SK-N-SH (cell line): ENCODE data around the gene BARX1. TPM values are rescaled to one million over a fixed set of nuclear protein-coding genes. Genes with fewer than 3 reads are reported as not detected.

ENCODE experiments used
- CTCF ChIA-PET: fragments of 300-600, 350-600 bp; formaldehyde crosslinking; extraction: SDS; loops from one replicate; lab custom pipeline; 2021; lab: Yijun Ruan, JAX
- POLR2A ChIA-PET: fragments of 350-600 bp; sonication (Branson Sonifier 250); formaldehyde crosslinking; extraction: SDS; loops from one replicate; lab custom pipeline; 2020; ENCODE audit warnings: antibody characterized with exemption, inconsistent platforms; lab: Yijun Ruan, JAX
- DNase-seq: peaks from one replicate; pipeline ENCODE4 v3.0.0; 2012
- H2AFZ ChIP-seq: fragments of 200-600 bp; sonication (generic); 2 replicates; pipeline ENCODE4 v1.8.1; 2016; ENCODE audit warnings: antibody characterized with exemption, mild to moderate bottlenecking, low read depth
- H3F3A ChIP-seq: fragments of 200-600 bp; sonication (generic); replicated peaks from 2 replicates; pipeline ENCODE3; 2016; ENCODE audit warnings: antibody characterized with exemption, mild to moderate bottlenecking; ENCODE audit not compliant: insufficient read depth
- H3K27ac ChIP-seq, 2 experiments: fragments of 200-500 bp in 1 of 2; fragments of 200-600 bp in 1 of 2; sonication (Bioruptor generic) in 1 of 2; sonication (generic), shearing (Covaris generic) in 1 of 2; 2 replicates each; pipeline versions ENCODE4 v1.5.1 to v1.6.1; 2014 to 2016; ENCODE audit warnings: low read depth in 2 of 2, inconsistent platforms in 1 of 2, low read length in 1 of 2, mild to moderate bottlenecking in 1 of 2, mixed read lengths in 1 of 2
- H3K27me3 ChIP-seq: fragments of 200-600 bp; sonication (generic), shearing (Covaris generic); 2 replicates; pipeline ENCODE4 v1.6.1; 2016; ENCODE audit warnings: mixed run types; ENCODE audit not compliant: insufficient read depth
- H3K36me3 ChIP-seq, 2 experiments: fragments of 200-500 bp in 1 of 2; fragments of 200-600 bp in 1 of 2; sonication (Bioruptor generic) in 1 of 2; sonication (generic) in 1 of 2; replicated peaks in 1 of 2; 2 replicates each; pipeline versions ENCODE3 to v1.5.1; 2014 to 2016; ENCODE audit warnings: low read length in 1 of 2, mild to moderate bottlenecking in 1 of 2; ENCODE audit not compliant: insufficient read depth in 2 of 2, control insufficient read depth in 1 of 2
- H3K4me1 ChIP-seq, 2 experiments: fragments of 200-500 bp in 1 of 2; fragments of 200-600 bp in 1 of 2; sonication (Bioruptor generic) in 1 of 2; sonication (generic), shearing (Covaris generic) in 1 of 2; 2 replicates each; pipeline versions ENCODE4 v1.5.1 to v1.6.1; 2014 to 2016; ENCODE audit warnings: low read depth in 1 of 2, low read length in 1 of 2, mixed run types in 1 of 2; ENCODE audit not compliant: insufficient read depth in 2 of 2, control insufficient read depth in 1 of 2
- H3K4me2 ChIP-seq: fragments of 200-600 bp; sonication (generic), shearing (Covaris generic); 2 replicates; pipeline ENCODE4 v1.6.1; 2017; ENCODE audit warnings: mixed run types
- H3K4me3 ChIP-seq, 2 experiments: fragments of 200-500 bp in 1 of 2; fragments of 200-600 bp in 1 of 2; sonication (Bioruptor generic) in 1 of 2; sonication (generic), shearing (Covaris generic) in 1 of 2; 2 replicates each; pipeline versions ENCODE4 v1.5.1 to v1.8.1; 2014 to 2016; ENCODE audit warnings: low read depth in 2 of 2, inconsistent platforms in 1 of 2, low read length in 1 of 2, mild to moderate bottlenecking in 1 of 2, mixed read lengths in 1 of 2, moderate library complexity in 1 of 2
- H3K79me2 ChIP-seq: fragments of 200-600 bp; sonication (generic); 2 replicates; pipeline ENCODE4 v1.8.1; 2017; ENCODE audit warnings: mild to moderate bottlenecking; ENCODE audit not compliant: insufficient read depth
- H3K9ac ChIP-seq: fragments of 200-600 bp; sonication (generic); 2 replicates; pipeline ENCODE4 v1.6.1; 2017; ENCODE audit warnings: mixed run types
- H3K9me2 ChIP-seq: fragments of 200-600 bp; sonication (generic); 2 replicates; pipeline ENCODE4 v1.6.1; 2017; ENCODE audit warnings: mixed run types
- H3K9me3 ChIP-seq: fragments of 200-600 bp; sonication (generic); 2 replicates; pipeline ENCODE4 v1.6.1; 2017; ENCODE audit warnings: mixed run types, mild to moderate bottlenecking, moderate library complexity
- H4K20me1 ChIP-seq: fragments of 200-600 bp; sonication (generic); 2 replicates; pipeline ENCODE4 v1.6.1; 2017; ENCODE audit warnings: mild to moderate bottlenecking, mixed run types; ENCODE audit not compliant: insufficient read depth
- CTCF ChIP-seq: fragments of 200-600 bp; sonication (generic); IDR thresholded peaks from 2 replicates; pipeline ENCODE4 v1.6.1; 2017; ENCODE audit warnings: antibody characterized with exemption, mild to moderate bottlenecking, moderate library complexity
- FOXJ3 ChIP-seq: sonication (generic); formaldehyde crosslinking; IDR thresholded peaks from 2 replicates; pipeline ENCODE4 v1.5.1; 2020; ENCODE audit warnings: mild to moderate bottlenecking, missing genetic modification reagents
- FOXM1 ChIP-seq: IDR thresholded peaks from 2 replicates; pipeline ENCODE4 v1.4.0; 2012; ENCODE audit warnings: low read depth, mild to moderate bottlenecking
- JUND ChIP-seq: IDR thresholded peaks from 2 replicates; pipeline ENCODE4 v1.4.0; 2012
- MAX ChIP-seq: IDR thresholded peaks from 2 replicates; pipeline ENCODE4 v1.4.0; 2012; ENCODE audit warnings: low read depth
- MEF2A ChIP-seq: IDR thresholded peaks from 2 replicates; pipeline ENCODE4 v1.4.0; 2012; ENCODE audit warnings: low read depth, borderline replicate concordance
- NFIC ChIP-seq: IDR thresholded peaks from 2 replicates; pipeline ENCODE4 v1.4.0; 2012; ENCODE audit warnings: borderline replicate concordance
- NRF1 ChIP-seq: IDR thresholded peaks from 2 replicates; pipeline ENCODE4 v1.6.1; 2012; ENCODE audit warnings: low read depth, mild to moderate bottlenecking, low read length
- POLR2AphosphoS5 ChIP-seq: IDR thresholded peaks from 2 replicates; pipeline ENCODE4 v1.6.1; 2012; ENCODE audit warnings: low read depth, low read length
- RCOR1 ChIP-seq: fragments of 150-350 bp; IDR thresholded peaks from 2 replicates; pipeline ENCODE4 v1.6.1; 2017; ENCODE audit warnings: antibody characterized with exemption, low read length
- REST ChIP-seq: IDR thresholded peaks from 2 replicates; pipeline ENCODE4 v1.6.1; 2012; ENCODE audit warnings: mild to moderate bottlenecking, low read depth, low read length, moderate library complexity
- RFX5 ChIP-seq: IDR thresholded peaks from 2 replicates; pipeline ENCODE4 v1.6.1; 2012; ENCODE audit warnings: mild to moderate bottlenecking, improper control_type of control experiment, low read length
- RXRA ChIP-seq: IDR thresholded peaks from 2 replicates; pipeline ENCODE4 v1.4.0; 2012; ENCODE audit warnings: low read depth, mild to moderate bottlenecking, borderline replicate concordance
- TAF1 ChIP-seq: IDR thresholded peaks from 2 replicates; pipeline ENCODE4 v1.6.1; 2012; ENCODE audit warnings: low read depth, mild to moderate bottlenecking, low read length, moderate library complexity, borderline replicate concordance
- TEAD4 ChIP-seq: IDR thresholded peaks from 2 replicates; pipeline ENCODE4 v1.4.0; 2012; ENCODE audit warnings: mild to moderate bottlenecking, borderline replicate concordance; ENCODE audit not compliant: insufficient read depth
- USF1 ChIP-seq: IDR thresholded peaks from 2 replicates; pipeline ENCODE4 v1.4.0; 2012; ENCODE audit warnings: low read depth, borderline replicate concordance
- WGBS: methylation state at CpG from one replicate; pipeline ENCODE4 v1.1.6; 2017; ENCODE audit warnings: low lambda C conversion rate; 5-methylcytosine and 5-hydroxymethylcytosine counted together
- polyA plus RNA-seq, 3 experiments: library from polyadenylated mRNA; depleted of rRNA; stranded (reverse); fragments of >200 nt; gene quantifications; 2 replicates each; pipeline ENCODE4 v1.2.3, GENCODE V29; 2012

BARX1 gene
- polyA plus RNA-seq, 1 of the 3 experiments (the other 2 are of a cell fraction) = not detected

GRCh38 chr9:93942161-93942560, 13.0 kb downstream of the BARX1 start:
- ChIA-PET POLR2A (no interaction called here), CTCF (no interaction called here)
- TF ChIP-seq RFX5 (no peak), TEAD4 (no peak), TAF1 (no peak), CTCF (no peak), POLR2AphosphoS5 (no peak), RXRA (no peak), NFIC (no peak), NRF1 (no peak), FOXM1 (no peak), MEF2A (no peak), USF1 (no peak), MAX (no peak), FOXJ3 (CRISPR knock-in tag) (no peak), JUND (no peak), REST (no peak), RCOR1 (no peak)
- peaks cover 43% of the 10 kb centered on the region; the same call in 1 of the 2 replicates for H3K27me3 ChIP-seq
- no peaks in the 10 kb centered on the region for H3F3A ChIP-seq
- H3K36me3 ChIP-seq = no peaks in the 10 kb centered on the region
- H3K27ac ChIP-seq = no peak overlapping the region
- H3K4me3 ChIP-seq = no peak overlapping the region
- WGBS = 33% methylated on average over 7 of the region's 7 CpGs
- H2AFZ ChIP-seq = no peak overlapping the region
- H3K79me2 ChIP-seq = no peaks in the 10 kb centered on the region
- no peak for DNase-seq
- H3K4me1 ChIP-seq = peaks cover 0 to 2% of the 10 kb centered on the region in 2 experiments; a peak in 1 of 4 replicates
- H3K4me2 ChIP-seq = no peak overlapping the region
- no peak overlapping the region for H3K9ac ChIP-seq
- no peaks in the 10 kb centered on the region for H4K20me1 ChIP-seq
- no peaks in the 10 kb centered on the region for H3K9me2 ChIP-seq
- H3K9me3 ChIP-seq = no peaks in the 10 kb centered on the region
